WTC11 (cell line): ENCODE data around the gene DIP2A. TPM values are rescaled to one million over a fixed set of nuclear protein-coding genes. Genes with fewer than 3 reads are reported as not detected.
"Not testable (repeated sequence)": the region's sequence is repeated elsewhere in the genome, so short reads cannot be mapped to it uniquely, and the experiment has no call there.

Source experiments
- ATAC-seq: fragments of 200-7000 bp; cut with Tn5 transposase; 2 replicates; pipeline ENCODE4 v1.10.0; 2021; ENCODE audit warnings: mild to moderate bottlenecking, moderate library complexity
- CTCF ChIA-PET: fragments of 300-600 bp; sonication (Branson Sonifier 250); formaldehyde crosslinking; loops from one replicate; lab custom pipeline; 2021; ENCODE audit warnings: antibody characterized with exemption; lab: Charles Lee
- POLR2A ChIA-PET: fragments of 350-600 bp; sonication (Branson Sonifier 250); formaldehyde crosslinking; loops from one replicate; lab custom pipeline; 2021; ENCODE audit warnings: antibody characterized with exemption; lab: Charles Lee
- DNase-seq: peaks from one replicate; pipeline ENCODE4 v3.0.0; 2021; ENCODE audit warnings: low spot score
- H3K27ac Mint-ChIP-seq: 2 replicates; pipeline ENCODE4 v1.8.0; 2021; ENCODE audit warnings: mixed read lengths
- H3K27me3 Mint-ChIP-seq: 2 replicates; pipeline ENCODE4 v1.8.0; 2021; ENCODE audit warnings: low read depth, mild to moderate bottlenecking, moderate library complexity, mixed read lengths
- H3K36me3 Mint-ChIP-seq: 2 replicates; pipeline ENCODE4 v1.8.0; 2021; ENCODE audit warnings: mixed read lengths
- H3K4me1 Mint-ChIP-seq: 2 replicates; pipeline ENCODE4 v1.8.0; 2022; ENCODE audit warnings: mixed read lengths
- H3K4me3 Mint-ChIP-seq: 2 replicates; pipeline ENCODE4 v1.8.0; 2021; ENCODE audit warnings: mild to moderate bottlenecking, moderate library complexity, mixed read lengths
- H3K9me3 Mint-ChIP-seq: 2 replicates; pipeline ENCODE4 v1.8.0; 2021; ENCODE audit warnings: mixed read lengths
- CREB1 ChIP-seq: sonication (generic); formaldehyde crosslinking; IDR thresholded peaks from 2 replicates; pipeline ENCODE4 v1.8.0; 2023; ENCODE audit warnings: mild to moderate bottlenecking, missing genetic modification reagents
- CREM ChIP-seq: sonication (generic); formaldehyde crosslinking; IDR thresholded peaks from 2 replicates; pipeline ENCODE4 v1.8.1; 2022; ENCODE audit warnings: mild to moderate bottlenecking, missing genetic modification reagents, moderate library complexity
- EMX1 ChIP-seq: fragments of 250-450 bp; sonication (Bioruptor Pico); IDR thresholded peaks from 2 replicates; pipeline ENCODE4 v1.8.0; 2021; ENCODE audit warnings: mild to moderate bottlenecking
- FOXJ3 ChIP-seq: sonication (generic); formaldehyde crosslinking; IDR thresholded peaks from 2 replicates; pipeline ENCODE4 v1.9.0; 2021; ENCODE audit warnings: missing genetic modification reagents, mild to moderate bottlenecking, borderline replicate concordance
- FOXP1 ChIP-seq: sonication (generic); formaldehyde crosslinking; IDR thresholded peaks from 2 replicates; pipeline ENCODE4 v1.8.0; 2022; ENCODE audit warnings: missing genetic modification reagents, mild to moderate bottlenecking, moderate library complexity, borderline replicate concordance
- FOXP4 ChIP-seq: sonication (generic); formaldehyde crosslinking; IDR thresholded peaks from 2 replicates; pipeline ENCODE4 v1.8.0; 2022; ENCODE audit warnings: mild to moderate bottlenecking, missing genetic modification reagents
- GABPB1 ChIP-seq: sonication (generic); formaldehyde crosslinking; IDR thresholded peaks from 2 replicates; pipeline ENCODE4 v1.8.1; 2023; ENCODE audit warnings: mild to moderate bottlenecking, missing genetic modification reagents
- MXD4 ChIP-seq: fragments of 250-450 bp; sonication (Bioruptor Pico); IDR thresholded peaks from 2 replicates; pipeline ENCODE4 v1.8.0; 2021; ENCODE audit warnings: mild to moderate bottlenecking, moderate library complexity, borderline replicate concordance
- MYBL2 ChIP-seq: sonication (generic); formaldehyde crosslinking; IDR thresholded peaks from 2 replicates; pipeline ENCODE4 v1.8.1; 2023; ENCODE audit warnings: mild to moderate bottlenecking, moderate library complexity, missing genetic modification reagents
- RORB ChIP-seq: fragments of 250-450 bp; sonication (Bioruptor Pico); IDR thresholded peaks from 2 replicates; pipeline ENCODE4 v1.9.0; 2021; ENCODE audit warnings: mild to moderate bottlenecking
- SOX15 ChIP-seq: fragments of 250-450 bp; sonication (Bioruptor Pico); IDR thresholded peaks from 2 replicates; pipeline ENCODE4 v1.9.0; 2021; ENCODE audit warnings: mild to moderate bottlenecking
- TEAD4 ChIP-seq: sonication (generic); formaldehyde crosslinking; IDR thresholded peaks from 2 replicates; pipeline ENCODE4 v1.8.0; 2022; ENCODE audit warnings: mild to moderate bottlenecking, missing genetic modification reagents
- USF1 ChIP-seq: sonication (generic); formaldehyde crosslinking; IDR thresholded peaks from 2 replicates; pipeline ENCODE4 v1.8.0; 2022; ENCODE audit warnings: mild to moderate bottlenecking, missing genetic modification reagents
- ZNF263 ChIP-seq: sonication (generic); formaldehyde crosslinking; IDR thresholded peaks from 2 replicates; pipeline ENCODE4 v1.8.1; 2022; ENCODE audit warnings: low read depth, mild to moderate bottlenecking, moderate library complexity, missing genetic modification reagents
- ZNF317 ChIP-seq: sonication (generic); formaldehyde crosslinking; IDR thresholded peaks from 2 replicates; pipeline ENCODE4 v1.8.1; 2023; ENCODE audit warnings: low read depth, mild to moderate bottlenecking, moderate library complexity, missing genetic modification reagents, borderline replicate concordance
- ZNF416 ChIP-seq: fragments of 250-450 bp; sonication (Bioruptor Pico); IDR thresholded peaks from 2 replicates; pipeline ENCODE4 v1.9.0; 2021; ENCODE audit warnings: mild to moderate bottlenecking, inconsistent platforms
- ZNF423 ChIP-seq: fragments of 250-450 bp; sonication (Bioruptor Pico); IDR thresholded peaks from 2 replicates; pipeline ENCODE4 v2.1.2; 2022; ENCODE audit warnings: mild to moderate bottlenecking, moderate library complexity
- ZNF425 ChIP-seq: fragments of 250-450 bp; sonication (Bioruptor Pico); conservative IDR thresholded peaks from 2 replicates; pipeline ENCODE4 v1.9.0; 2021; ENCODE audit warnings: mild to moderate bottlenecking
- total RNA-seq: library from RNA; stranded (reverse); gene quantifications from 3 replicates; pipeline ENCODE4 v1.2.3, GENCODE V29; 2021

Gene DIP2A
- total RNA-seq, 1 experiment from 2014 or later: 39.4 TPM

GRCh38 chr21:46518983-46519583 lies 60.4 kb downstream of the DIP2A start:
- CTCF ChIA-PET: no interaction called here
- no peak for DNase-seq
- Mint-ChIP-seq H3K27ac (no peak overlapping the region), H3K4me1 (no peaks in the 10 kb centered on the region)
- POLR2A ChIA-PET: no interaction called here
- TF ChIP-seq CREM (CRISPR knock-in tag): no peak
- TF ChIP-seq FOXJ3 (CRISPR knock-in tag): no peak
- TF ChIP-seq GABPB1 (CRISPR knock-in tag): no peak
- no peak for TF ChIP-seq ZNF416 (CRISPR knock-in tag)
- no peak for TF ChIP-seq ZNF317 (CRISPR knock-in tag)
- TF ChIP-seq EMX1 (CRISPR knock-in tag): no peak
- TF ChIP-seq, all 79 proteins: peak for 0
- Mint-ChIP-seq H3K36me3 (peaks cover 22% of the 10 kb centered on the region), H3K27me3 (no peaks in the 10 kb centered on the region), H3K4me3 (no peak overlapping the region), H3K9me3 (no peaks in the 10 kb centered on the region; the same call in 1 of the 2 replicates)
- ATAC-seq: no peak

GRCh38 chr21:46527393-46527792 lies 68.7 kb downstream of the DIP2A start:
- H3K36me3 Mint-ChIP-seq, H3K4me1 Mint-ChIP-seq, DNase-seq, ATAC-seq, CTCF ChIA-PET, POLR2A ChIA-PET, H3K9me3 Mint-ChIP-seq, H3K27ac Mint-ChIP-seq, H3K27me3 Mint-ChIP-seq, H3K4me3 Mint-ChIP-seq: not testable (repeated sequence)

- H3K27me3 Mint-ChIP-seq: no peaks in the 10 kb centered on the region
- TF ChIP-seq ZNF425 (CRISPR knock-in tag): no peak
- no peak for TF ChIP-seq CREB1
- TF ChIP-seq FOXP1 (CRISPR knock-in tag): no peak
- TF ChIP-seq ZNF423 (CRISPR knock-in tag): no peak
- TF ChIP-seq MYBL2 (CRISPR knock-in tag): no peak
- TF ChIP-seq ZNF263: no peak
- no peak for TF ChIP-seq TEAD4 (CRISPR knock-in tag)
- no peak for TF ChIP-seq USF1
- TF ChIP-seq SOX15 (CRISPR knock-in tag): no peak
- no peak for TF ChIP-seq FOXP4
- no peak for TF ChIP-seq MXD4
- no peak for TF ChIP-seq RORB (CRISPR knock-in tag)
- TF ChIP-seq, all 79 proteins: peak for 0
- no peak for DNase-seq
- H3K4me1 Mint-ChIP-seq: no peaks in the 10 kb centered on the region; the same call in 1 of the 2 replicates
- ChIA-PET CTCF (no interaction called here), POLR2A (no interaction called here)
- no peak overlapping the region for H3K4me3 Mint-ChIP-seq
- H3K36me3 Mint-ChIP-seq: no peaks in the 10 kb centered on the region
- peak; percentile 65 for ATAC-seq
- no peaks in the 10 kb centered on the region for H3K9me3 Mint-ChIP-seq
- H3K27ac Mint-ChIP-seq: no peak overlapping the region
Observed at GRCh38 chr21:46527801-46528200, 69.1 kb downstream of the DIP2A start.
